Lung (tissue), 12 donors: ENCODE measurements around the gene PPP5C. TPM values are rescaled to one million over a fixed set of nuclear protein-coding genes. Genes with fewer than 3 reads are reported as not detected.
A peak's percentile ranks its signal among the peaks of the same experiment; 100 is the strongest.

Source experiments
- ATAC-seq: fragments of 200-7000 bp; cut with Tn5 transposase; one replicate; pipeline ENCODE4 v1.9.1; 2020; ENCODE audit warnings: moderate number of reproducible peaks; ENCODE audit not compliant: insufficient read depth, low FRiP score
- DNase-seq, 3 donors: peaks; one replicate each; pipeline ENCODE4 v3.0.0-alpha.2; 2013 to 2017
- H3K27ac ChIP-seq, 2 donors: one replicate each; pipeline ENCODE4 v1.5.1; 2013; ENCODE audit warnings: mild to moderate bottlenecking in 2 of 2, moderate library complexity in 2 of 2, control low read depth in 1 of 2, inconsistent platforms in 1 of 2, low read depth in 1 of 2, low read length in 1 of 2
- H3K27me3 ChIP-seq, 3 donors: one replicate each; pipeline ENCODE4 v1.5.1; 2013; ENCODE audit warnings: low read length in 2 of 3; ENCODE audit not compliant: control insufficient read depth in 3 of 3, insufficient read depth in 3 of 3
- H3K36me3 ChIP-seq, 4 donors: one replicate each; pipeline ENCODE4 v1.5.1; 2013; ENCODE audit warnings: low read length in 4 of 4, mild to moderate bottlenecking in 1 of 4, moderate library complexity in 1 of 4; ENCODE audit not compliant: control insufficient read depth in 4 of 4, insufficient read depth in 4 of 4
- H3K4me1 ChIP-seq, 5 donors: one replicate each; pipeline ENCODE4 v1.5.1; 2013; ENCODE audit warnings: low read length in 5 of 5, mild to moderate bottlenecking in 2 of 5, moderate library complexity in 1 of 5; ENCODE audit not compliant: control insufficient read depth in 5 of 5, insufficient read depth in 5 of 5
- H3K4me3 ChIP-seq: one replicate; pipeline ENCODE4 v1.5.1; 2013; ENCODE audit warnings: mild to moderate bottlenecking, control low read depth, moderate library complexity
- H3K9ac ChIP-seq, 2 donors: one replicate each; pipeline ENCODE4 v1.5.1; 2013; ENCODE audit warnings: low read length in 2 of 2, control low read depth in 1 of 2; ENCODE audit not compliant: insufficient read depth in 1 of 2
- H3K9me3 ChIP-seq, 4 donors: one replicate each; pipeline ENCODE4 v1.5.1; 2013; ENCODE audit warnings: low read length in 3 of 4, mild to moderate bottlenecking in 1 of 4, moderate library complexity in 1 of 4; ENCODE audit not compliant: control insufficient read depth in 4 of 4, insufficient read depth in 3 of 4
- CTCF ChIP-seq: IDR thresholded peaks from 2 replicates; pipeline ENCODE4 v1.5.1; 2012; ENCODE audit warnings: mild to moderate bottlenecking; ENCODE audit errors: control extremely low read depth, extremely low read depth
- whole genome bisulfite sequencing, 2 donors: extraction: QIAGEN DNeasy Blood & Tissue Kit; methylation state at CpG; one replicate each; pipeline ENCODE4 v1.1.7; 2013; 5-methylcytosine and 5-hydroxymethylcytosine counted together
- polyA plus RNA-seq, 2 donors: library from polyadenylated mRNA; stranded (reverse); fragments of 200-250 nt; gene quantifications; one replicate each; pipeline ENCODE4 v1.2.1, GENCODE V29; 2013
- total RNA-seq, 2 donors: library from RNA; depleted of rRNA in 1 of 2; stranded (reverse); fragments of >200 nt in 1 of 2; gene quantifications; one replicate each; pipeline ENCODE4 v1.2.1, GENCODE V29; 2014 to 2021
- donor health status: control.
- donor health status: control.
- donor health status: Bipolar disorder and iron deficiency.
- donor health status: healthy.
- donor health status: DM: yes; HTN: yes; CAD: no.

Gene PPP5C
- total and polyA plus RNA-seq, 4 donors = 48.5 to 69.8 (median 54.6) TPM

DNA sequence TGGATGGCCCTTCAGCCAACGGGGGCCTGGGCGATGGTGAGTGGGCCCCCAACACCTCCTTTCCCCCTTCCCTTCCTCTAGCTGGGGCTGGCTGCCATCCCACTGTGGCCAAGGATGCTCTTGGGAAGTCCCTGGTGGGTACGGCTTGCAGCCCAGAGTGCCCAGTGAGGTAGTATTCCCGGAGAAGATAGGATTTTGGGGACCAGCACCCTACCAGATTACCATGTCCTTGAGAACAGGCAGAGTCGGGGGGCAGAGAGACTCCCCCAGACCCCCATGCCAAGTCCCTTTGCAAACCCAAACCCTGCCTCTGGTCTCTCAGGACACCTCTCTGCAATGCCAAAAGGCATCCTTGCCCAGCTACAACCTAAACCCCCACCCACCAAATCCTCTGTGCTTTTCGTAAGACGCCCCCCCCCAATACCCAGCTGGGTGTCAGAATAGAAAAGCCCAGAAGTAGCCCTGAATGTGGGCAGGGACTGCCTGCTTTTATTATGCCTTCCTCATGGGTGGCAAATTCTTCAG is 48.3 kb upstream of the PPP5C start:
- H3K36me3 ChIP-seq = peaks cover 0 to 12% (median 1%) of the 10 kb centered on the region in 4 donors
- WGBS, 2 donors = 7 to 22% methylated on average over 7 of the region's 7 CpGs
- H3K9ac ChIP-seq = peak overlapping the region in 1 of 2 donors; percentile 72
- ATAC-seq = no peak
- no peak for DNase-seq
- H3K27ac ChIP-seq = peak overlapping the region; percentile 88 to 95
- peaks cover 0 to 6% (median 0%) of the 10 kb centered on the region in 4 donors for H3K9me3 ChIP-seq
- TF ChIP-seq CTCF = no peak
- H3K27me3 ChIP-seq = no peaks in the 10 kb centered on the region
- H3K4me1 ChIP-seq = peaks cover 5 to 57% (median 30%) of the 10 kb centered on the region in 5 donors
- H3K4me3 ChIP-seq = peak overlapping the region; percentile 34

DNA sequence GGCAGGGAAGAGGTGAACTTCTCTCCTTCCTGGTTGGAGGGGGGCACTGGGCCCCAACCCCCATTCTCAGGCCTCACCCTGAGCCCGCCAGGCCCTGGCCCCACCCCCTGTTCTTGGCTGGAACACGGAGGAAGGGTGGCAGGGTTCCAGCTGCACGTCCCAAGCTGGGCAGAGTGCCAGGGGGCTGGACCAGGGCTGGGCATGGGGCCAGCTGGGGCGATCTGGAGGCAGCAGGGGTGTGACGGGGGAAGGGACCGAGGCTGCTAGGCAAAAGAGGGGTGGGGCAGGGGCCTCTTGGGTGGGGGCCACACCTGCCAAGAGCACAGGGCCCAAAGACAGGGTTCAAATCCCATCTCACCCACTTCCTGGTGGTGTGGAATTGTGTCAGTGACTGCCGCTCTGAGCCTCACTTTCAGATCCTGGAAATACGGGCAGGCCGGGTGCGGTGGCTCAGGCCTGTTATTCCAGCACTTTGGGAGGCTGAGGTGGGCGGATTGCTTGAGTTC is 47.8 kb upstream of the PPP5C start:
- Histone ChIP-seq H3K36me3 (peaks cover 0 to 12% (median 4%) of the 10 kb centered on the region in 4 donors), H3K4me1 (peaks cover 5 to 60% (median 30%) of the 10 kb centered on the region in 5 donors), H3K27me3 (no peaks in the 10 kb centered on the region), H3K27ac (peak overlapping the region; percentile 94 to 97), H3K9me3 (peaks cover 0 to 6% (median 0%) of the 10 kb centered on the region in 4 donors), H3K9ac (peak overlapping the region in 1 of 2 donors; percentile 79), H3K4me3 (peak overlapping the region; percentile 16)
- DNase-seq (peak; percentile 98 to 99 (median 99)), ATAC-seq (peak; percentile 64)
- no peak for TF ChIP-seq CTCF
- WGBS, 2 donors = 9 to 20% methylated on average over 11 of the region's 11 CpGs

GRCh38 chr19:46299695-46300094 is 47.2 kb upstream of the PPP5C start:
- Histone ChIP-seq H3K27me3 (no peaks in the 10 kb centered on the region), H3K4me3 (no peak overlapping the region), H3K9ac (peak overlapping the region in 1 of 2 donors; percentile 79), H3K27ac (peak overlapping the region; percentile 94 to 97), H3K4me1 (peaks cover 5 to 60% (median 30%) of the 10 kb centered on the region in 5 donors), H3K9me3 (peaks cover 0 to 6% (median 0%) of the 10 kb centered on the region in 4 donors), H3K36me3 (peaks cover 0 to 16% (median 5%) of the 10 kb centered on the region in 4 donors)
- no peak for ATAC-seq
- DNase-seq = no peak
- no peak for TF ChIP-seq CTCF
- WGBS, 2 donors = 50 to 62% methylated on average over 6 to 7 of the region's 7 CpGs
